Endothelial cell of hepatic sinusoid (primary cell): Measurements from ENCODE around the gene FOXA2.

Source experiments
- in situ Hi-C: cut with HindIII; loops from 2 replicates; pipeline ENCODE4 v1.10.0; 2017; ENCODE audit warnings: low sequenced_read_pairs

FOXA2 gene

GRCh38 chr20:22584922-22585785, 782 bp upstream of the FOXA2 start:
- in situ Hi-C loops: loop anchor here (5.0 kb wide), 1 partner anchor 238 kb away; no protein-coding TSS in a partner anchor

- in situ Hi-C loops: no loop called here
These were observed 425 bp downstream of the FOXA2 start for GRCh38 chr20:22583773-22584521.

GRCh38 chr20:22582964-22583772, 1.2 kb downstream of the FOXA2 start:
- in situ Hi-C loops: no loop called here

GRCh38 chr20:22582386-22582963, 1.9 kb downstream of the FOXA2 start:
- in situ Hi-C loops: no loop called here

GRCh38 chr20:22581437-22582385, 2.7 kb downstream of the FOXA2 start:
- in situ Hi-C loops: no loop called here

- in situ Hi-C loops: no loop called here
These were observed 4.4 kb downstream of the FOXA2 start for GRCh38 chr20:22579711-22580697.

- in situ Hi-C loops: no loop called here
These were observed 5.3 kb downstream of the FOXA2 start for GRCh38 chr20:22579119-22579427.

GRCh38 chr20:22578221-22579118, 5.9 kb downstream of the FOXA2 start:
- in situ Hi-C loops: no loop called here

GRCh38 chr20:22577515-22578220, 6.7 kb downstream of the FOXA2 start:
- in situ Hi-C loops: no loop called here

GRCh38 chr20:22576733-22577514, 7.4 kb downstream of the FOXA2 start:
- in situ Hi-C loops: no loop called here

- in situ Hi-C loops: no loop called here
These were observed 8.1 kb downstream of the FOXA2 start for GRCh38 chr20:22576273-22576672.

GRCh38 chr20:22575737-22576136, 8.6 kb downstream of the FOXA2 start:
- in situ Hi-C loops: no loop called here

- in situ Hi-C loops: no loop called here
These were observed 9.2 kb downstream of the FOXA2 start for GRCh38 chr20:22575087-22575721.

GRCh38 chr20:22574545-22575086, 9.8 kb downstream of the FOXA2 start:
- in situ Hi-C loops: loop anchor here (5.0 kb wide), 1 partner anchor 58 kb away; no protein-coding TSS in a partner anchor

- in situ Hi-C loops: loop anchor here (5.0 kb wide), 1 partner anchor 60 kb away; no protein-coding TSS in a partner anchor
These were observed 11.9 kb downstream of the FOXA2 start for GRCh38 chr20:22572491-22572890.
